Germinal center (tissue), 1 donor: ENCODE measurements around the gene SF3A2.
"Not testable (repeated sequence)": the region's sequence is repeated elsewhere in the genome, so short reads cannot be mapped to it uniquely, and the experiment has no call there.

ENCODE experiments used
- DNase-seq: peaks from one replicate; pipeline ENCODE4 v3.0.0; 2012; ENCODE audit warnings: mixed read lengths, low spot score

Gene SF3A2

GRCh38 chr19:2236314-2237050 is at the start of gene SF3A2, which contains the start of gene PLEKHJ1:
SF3A2 (plus strand) TSS chr19:2236824; CDS start chr19:2243419, 6,595 bp downstream.
PLEKHJ1 (minus strand) TSS chr19:2236329; CDS start chr19:2236248, 81 bp downstream.
- peak; percentile 97 for DNase-seq

- no peak for DNase-seq
These were observed 49.5 kb upstream of the SF3A2 start for GRCh38 chr19:2187159-2187558.

- no peak for DNase-seq
These were observed 47.8 kb upstream of the SF3A2 start for GRCh38 chr19:2188708-2189385.

- DNase-seq, result no peak
These were observed 46.7 kb upstream of the SF3A2 start for GRCh38 chr19:2189880-2190279.

GRCh38 chr19:2190848-2191455 is 45.7 kb upstream of the SF3A2 start:
- DNase-seq, result no peak

- DNase-seq, result no peak
These were observed 44.9 kb upstream of the SF3A2 start for GRCh38 chr19:2191456-2192310.

- no peak for DNase-seq
These were observed 43.8 kb upstream of the SF3A2 start for GRCh38 chr19:2192862-2193261.

- DNase-seq, result no peak
These were observed 42.8 kb upstream of the SF3A2 start for GRCh38 chr19:2193807-2194206.

GRCh38 chr19:2194513-2195078 is 42.0 kb upstream of the SF3A2 start:
- no peak for DNase-seq

- DNase-seq, result no peak
These were observed 41.3 kb upstream of the SF3A2 start for GRCh38 chr19:2195361-2195760.

GRCh38 chr19:2195914-2196313 is 40.7 kb upstream of the SF3A2 start:
- no peak for DNase-seq

- no peak for DNase-seq
These were observed 39.4 kb upstream of the SF3A2 start for GRCh38 chr19:2197270-2197669.

GRCh38 chr19:2198317-2198716 is 38.3 kb upstream of the SF3A2 start:
- no peak for DNase-seq

- peak; percentile 23 for DNase-seq
These were observed 37.4 kb upstream of the SF3A2 start for GRCh38 chr19:2199215-2199614.

GRCh38 chr19:2199861-2200623 is 36.6 kb upstream of the SF3A2 start:
- DNase-seq, result no peak

- not testable (repeated sequence) for DNase-seq
These were observed 35.9 kb upstream of the SF3A2 start for GRCh38 chr19:2200624-2201294.

GRCh38 chr19:2201473-2202148 is 35.0 kb upstream of the SF3A2 start:
- no peak for DNase-seq

GRCh38 chr19:2202366-2202765 is 34.3 kb upstream of the SF3A2 start:
- no peak for DNase-seq

- no peak for DNase-seq
These were observed 29.6 kb upstream of the SF3A2 start for GRCh38 chr19:2207008-2207407.
